WERI-Rb-1 (cell line): ENCODE results near the gene OR2D3.
"Not testable (repeated sequence)": the region's sequence is repeated elsewhere in the genome, so short reads cannot be mapped to it uniquely, and the experiment has no call there.

Experiments used
- DNase-seq: peaks from one replicate; pipeline ENCODE4 v3.0.0-alpha.2; 2020
- H3K27ac ChIP-seq: fragments of 250-450 bp; sonication (Bioruptor Pico); 2 replicates; pipeline ENCODE4 v1.5.1; 2020; ENCODE audit warnings: mild to moderate bottlenecking, moderate library complexity
- H3K27me3 ChIP-seq: fragments of 250-450 bp; sonication (Bioruptor Pico); 2 replicates; pipeline ENCODE4 v1.5.1; 2021; ENCODE audit warnings: mild to moderate bottlenecking, low read depth, moderate library complexity; ENCODE audit not compliant: insufficient read depth, severe bottlenecking
- H3K36me3 ChIP-seq: fragments of 250-450 bp; sonication (Bioruptor Pico); 2 replicates; pipeline ENCODE4 v1.5.1; 2020; ENCODE audit warnings: mild to moderate bottlenecking, moderate library complexity
- H3K4me3 ChIP-seq: 2 replicates; pipeline ENCODE4 v1.5.1; 2011; ENCODE audit warnings: low read depth, mild to moderate bottlenecking, control low read depth, low read length
- H3K9me3 ChIP-seq: fragments of 250-450 bp; sonication (Bioruptor Pico); 2 replicates; pipeline ENCODE4 v1.5.1; 2021; ENCODE audit warnings: mild to moderate bottlenecking, moderate library complexity; ENCODE audit not compliant: severe bottlenecking
- TF ChIP-seq, protein P1 (sequence below): IDR thresholded peaks from 2 replicates; pipeline ENCODE4 v1.5.1; 2011; ENCODE audit warnings: low read depth, mild to moderate bottlenecking, control low read depth, inconsistent platforms, low read length

OR2D3 gene

GRCh38 chr11:6968816-6969215 is 48.0 kb downstream of the OR2D3 start:
- no peak for DNase-seq
- TF ChIP-seq, protein P1, sequence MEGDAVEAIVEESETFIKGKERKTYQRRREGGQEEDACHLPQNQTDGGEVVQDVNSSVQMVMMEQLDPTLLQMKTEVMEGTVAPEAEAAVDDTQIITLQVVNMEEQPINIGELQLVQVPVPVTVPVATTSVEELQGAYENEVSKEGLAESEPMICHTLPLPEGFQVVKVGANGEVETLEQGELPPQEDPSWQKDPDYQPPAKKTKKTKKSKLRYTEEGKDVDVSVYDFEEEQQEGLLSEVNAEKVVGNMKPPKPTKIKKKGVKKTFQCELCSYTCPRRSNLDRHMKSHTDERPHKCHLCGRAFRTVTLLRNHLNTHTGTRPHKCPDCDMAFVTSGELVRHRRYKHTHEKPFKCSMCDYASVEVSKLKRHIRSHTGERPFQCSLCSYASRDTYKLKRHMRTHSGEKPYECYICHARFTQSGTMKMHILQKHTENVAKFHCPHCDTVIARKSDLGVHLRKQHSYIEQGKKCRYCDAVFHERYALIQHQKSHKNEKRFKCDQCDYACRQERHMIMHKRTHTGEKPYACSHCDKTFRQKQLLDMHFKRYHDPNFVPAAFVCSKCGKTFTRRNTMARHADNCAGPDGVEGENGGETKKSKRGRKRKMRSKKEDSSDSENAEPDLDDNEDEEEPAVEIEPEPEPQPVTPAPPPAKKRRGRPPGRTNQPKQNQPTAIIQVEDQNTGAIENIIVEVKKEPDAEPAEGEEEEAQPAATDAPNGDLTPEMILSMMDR: no peak
- Histone ChIP-seq H3K27ac (no peak overlapping the region), H3K9me3 (no peaks in the 10 kb centered on the region), H3K27me3 (no peaks in the 10 kb centered on the region), H3K4me3 (no peak overlapping the region), H3K36me3 (no peaks in the 10 kb centered on the region)

DNA sequence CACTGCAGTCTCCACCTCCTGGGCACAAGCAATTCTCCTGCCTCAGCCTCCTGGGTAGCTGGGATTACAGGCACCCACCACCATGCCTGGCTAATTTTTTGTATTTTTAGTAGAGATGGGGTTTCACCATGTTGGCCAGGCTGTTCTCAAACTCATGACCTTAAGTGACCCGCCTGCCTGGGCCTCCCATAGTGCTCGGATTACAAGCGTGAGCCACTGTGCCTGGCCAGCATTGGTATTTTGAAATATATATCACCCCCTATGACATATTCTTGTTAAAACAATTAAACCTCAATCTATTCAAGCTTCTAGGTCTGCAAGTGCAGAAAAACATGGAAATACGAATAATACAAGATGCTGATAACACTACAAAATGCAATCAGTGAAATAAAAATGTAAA is 49.1 kb downstream of the OR2D3 start:
- not testable (repeated sequence) for DNase-seq, H3K27ac ChIP-seq, H3K36me3 ChIP-seq, H3K27me3 ChIP-seq, H3K9me3 ChIP-seq, H3K4me3 ChIP-seq
